Dermis microvascular lymphatic vessel endothelial cell (primary cell): ENCODE measurements around the gene CDH23. TPM values are rescaled to one million over a fixed set of nuclear protein-coding genes. Genes with fewer than 3 reads are reported as not detected.
"Not testable (repeated sequence)": the region's sequence is repeated elsewhere in the genome, so short reads cannot be mapped to it uniquely, and the experiment has no call there.

Experiments
- DNase-seq, 2 donors: peaks; one replicate each; pipeline versions ENCODE4 v3.0.0 to v3.0.0-alpha.2; 2010; ENCODE audit warnings: low read depth in 2 of 2
- total RNA-seq: library from RNA; depleted of rRNA; stranded (reverse); fragments of >200 nt; gene quantifications from 2 replicates; pipeline ENCODE4 v1.2.1, GENCODE V29; 2014

CDH23 gene
- total RNA-seq, 1 donor from 2014 or later: under 0.01 TPM

- no peak for DNase-seq
These were observed 184.7 kb downstream of the CDH23 start for GRCh38 chr10:71581376-71581775.

GRCh38 chr10:71582019-71582418 lies 185.3 kb downstream of the CDH23 start:
- peak; percentile 25 to 51 for DNase-seq

DNA sequence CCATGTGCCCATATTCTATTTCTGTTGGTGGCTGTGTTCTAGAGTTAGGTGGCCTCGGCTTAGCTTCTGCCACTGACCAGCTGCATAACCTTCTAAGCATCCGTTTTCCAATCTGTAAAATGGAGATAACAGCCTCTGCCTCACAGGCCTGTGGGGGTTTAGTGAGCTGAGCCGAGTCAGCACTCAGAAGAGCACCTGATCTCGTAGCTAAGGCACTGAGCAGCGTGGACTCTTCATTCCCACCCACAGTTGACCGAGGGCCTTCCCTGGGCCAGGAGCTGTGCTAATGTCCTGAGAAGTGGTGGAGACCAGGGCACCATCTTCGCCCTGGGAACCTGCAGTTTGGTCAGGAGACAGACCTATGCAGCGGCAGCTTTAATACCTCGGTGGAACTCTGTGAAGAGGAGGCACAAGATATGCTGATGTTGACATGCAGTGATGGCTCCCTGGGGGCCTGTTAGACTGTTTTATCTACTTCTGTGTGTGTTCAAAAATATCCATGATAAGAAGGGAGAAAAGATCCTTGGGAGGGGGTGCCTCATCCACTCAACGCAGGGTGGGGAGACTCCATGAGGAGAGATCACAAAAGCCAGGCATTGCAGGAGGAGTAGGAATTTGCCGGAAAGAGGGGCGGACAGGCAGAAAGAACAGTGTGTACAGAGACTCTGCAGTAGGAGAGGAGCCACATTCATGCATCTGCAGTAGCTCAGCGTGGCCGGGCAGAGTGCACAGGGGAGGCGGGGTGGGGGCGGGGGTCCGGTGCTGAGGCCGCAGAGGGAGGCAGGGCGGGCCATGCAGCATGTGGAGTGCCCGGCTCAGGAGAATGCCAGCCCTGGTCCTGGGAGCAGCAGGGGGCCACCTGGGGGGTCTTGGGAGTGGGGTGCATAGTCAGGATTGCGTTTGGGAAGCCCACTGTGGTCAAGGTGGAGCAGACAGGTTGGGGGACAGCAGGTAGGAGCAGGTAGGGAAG lies 186.1 kb downstream of the CDH23 start:
- no peak for DNase-seq

GRCh38 chr10:71584461-71584860 lies 187.7 kb downstream of the CDH23 start:
- no peak for DNase-seq

GRCh38 chr10:71584902-71585563 lies 188.3 kb downstream of the CDH23 start:
- DNase-seq: no peak

- DNase-seq: no peak
These were observed 189.0 kb downstream of the CDH23 start for GRCh38 chr10:71585564-71586290.

- DNase-seq: no peak
These were observed 191.3 kb downstream of the CDH23 start for GRCh38 chr10:71587941-71588573.

GRCh38 chr10:71588685-71589084 lies 192.0 kb downstream of the CDH23 start:
- no peak for DNase-seq

GRCh38 chr10:71589617-71590551 lies 193.2 kb downstream of the CDH23 start:
- no peak for DNase-seq

GRCh38 chr10:71590781-71591350 lies 194.1 kb downstream of the CDH23 start:
- DNase-seq: no peak

DNA sequence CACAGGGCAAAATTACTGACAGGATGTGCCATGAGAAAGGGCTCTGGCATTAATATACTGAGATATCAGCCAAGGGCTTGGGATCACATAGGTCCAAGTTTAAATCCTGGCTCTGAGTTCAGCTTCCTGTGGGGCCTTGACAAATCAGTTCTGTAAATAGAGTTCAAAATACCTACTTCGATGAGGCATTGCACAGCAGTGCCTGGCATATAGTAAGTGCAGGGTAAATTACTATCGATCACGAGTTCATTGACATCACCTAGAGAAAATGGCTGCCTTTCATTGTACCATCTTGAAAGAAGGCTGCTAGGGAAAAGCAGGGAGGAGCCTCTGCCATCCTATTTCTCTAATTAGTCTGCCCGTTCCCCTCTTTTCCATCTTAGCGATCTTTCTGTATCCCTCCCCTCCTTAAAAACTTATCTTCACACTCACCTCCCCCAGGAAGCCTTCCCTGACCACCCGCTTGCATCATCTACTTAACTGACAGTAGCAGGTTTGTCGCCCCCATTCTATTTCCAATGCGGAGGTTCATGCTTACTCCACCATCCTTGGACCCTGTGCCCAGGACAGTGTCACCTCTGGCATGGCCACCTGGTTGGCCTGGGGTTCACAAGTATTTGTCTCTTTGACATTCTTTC lies 198.3 kb downstream of the CDH23 start:
- DNase-seq: no peak

DNA sequence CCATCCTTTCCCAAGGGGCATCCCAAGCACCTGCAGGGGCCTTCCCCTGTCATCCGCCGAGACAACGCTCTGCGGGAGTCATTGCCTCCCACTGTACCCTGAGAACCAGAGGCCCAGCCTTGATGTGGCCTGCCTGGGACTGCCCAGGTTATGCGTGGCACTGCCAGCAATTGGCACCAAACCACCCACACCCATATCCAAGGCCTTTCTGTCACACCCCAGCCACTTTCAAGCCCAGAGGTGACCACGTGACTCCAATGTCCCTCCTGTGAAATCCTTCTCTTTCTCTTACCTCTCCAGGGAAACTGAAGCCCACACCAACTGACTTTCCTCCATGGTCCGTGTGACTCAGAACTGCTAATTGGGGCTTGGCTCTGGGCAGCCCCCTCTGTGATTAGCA lies 198.9 kb downstream of the CDH23 start:
- no peak for DNase-seq

DNA sequence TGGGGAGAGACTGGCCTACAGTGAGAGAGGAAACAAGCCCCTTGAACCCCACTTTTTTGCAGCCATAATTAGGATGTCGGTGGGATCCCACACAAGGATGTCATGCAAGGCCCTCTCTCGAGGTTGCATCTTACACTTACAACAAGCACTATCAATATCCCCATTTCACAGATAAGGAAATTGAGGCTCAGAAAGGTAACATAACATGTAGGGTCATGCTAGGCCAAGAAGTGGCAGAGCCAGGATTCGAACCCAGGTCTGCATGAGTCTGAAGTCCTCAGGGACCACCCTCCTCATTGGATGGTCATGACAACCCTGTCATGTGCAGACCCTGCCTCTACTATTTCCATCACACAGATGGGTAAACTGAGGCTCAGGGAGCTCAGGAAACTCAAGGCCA lies 199.4 kb downstream of the CDH23 start:
- DNase-seq: no peak

GRCh38 chr10:71596759-71597158 lies 200.0 kb downstream of the CDH23 start:
- no peak for DNase-seq

GRCh38 chr10:71597821-71598498 lies 201.2 kb downstream of the CDH23 start:
- DNase-seq: no peak

DNA sequence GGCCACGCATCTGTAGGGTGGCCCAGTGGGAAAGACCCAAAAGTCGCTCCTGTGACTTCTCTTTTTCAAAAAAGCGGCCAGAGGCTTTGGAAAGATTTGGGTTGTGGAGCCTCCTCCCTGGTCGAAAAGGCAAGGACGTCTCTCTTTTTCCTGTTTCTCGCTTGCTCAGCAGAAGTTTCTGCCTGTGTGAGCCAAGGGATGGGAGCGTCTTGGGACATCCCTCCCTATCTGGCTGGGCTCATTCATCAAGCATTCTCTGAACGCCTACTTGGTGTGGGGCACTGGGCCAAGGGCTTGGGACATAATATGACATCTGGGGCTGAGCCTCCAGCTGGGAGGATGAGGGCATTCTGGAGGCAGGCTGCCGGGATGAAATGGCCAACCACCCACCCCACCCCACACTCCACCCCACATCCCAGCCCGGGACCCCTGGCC lies 201.9 kb downstream of the CDH23 start:
- DNase-seq: no peak

GRCh38 chr10:71599518-71599917 lies 202.8 kb downstream of the CDH23 start:
- DNase-seq: no peak

DNA sequence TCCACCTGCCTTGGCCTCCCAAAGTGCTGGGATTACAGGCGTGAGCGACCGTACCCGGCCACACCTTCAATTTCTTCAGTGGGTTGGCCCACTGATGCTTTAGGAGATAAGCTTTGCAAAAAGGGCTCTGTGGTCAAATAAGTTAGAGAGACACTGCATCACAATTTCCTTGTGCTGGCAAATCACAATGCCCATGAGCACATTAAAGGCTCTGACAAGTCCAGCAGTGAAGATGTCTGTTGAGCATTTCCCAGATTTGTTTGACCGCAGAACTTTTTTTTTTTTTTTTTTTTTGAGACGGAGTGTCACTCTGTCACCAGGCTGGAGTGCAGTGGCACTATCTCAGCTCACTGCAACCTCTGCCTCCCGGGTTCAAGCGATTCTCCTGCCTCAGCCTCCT lies 203.5 kb downstream of the CDH23 start:
- DNase-seq: not testable (repeated sequence)

- DNase-seq: peak in 1 of 2 donors; percentile 50
These were observed 204.1 kb downstream of the CDH23 start for GRCh38 chr10:71600849-71601248.
